IMR-90 (cell line): ENCODE measurements around the gene GAREM1. TPM values are rescaled to one million over a fixed set of nuclear protein-coding genes. Genes with fewer than 3 reads are reported as not detected.

ENCODE experiments used
- ATAC-seq: fragments of 200-7000 bp; cut with Tn5 transposase; 2 replicates; pipeline ENCODE4 v1.9.1; 2020; ENCODE audit warnings: low read depth, mild to moderate bottlenecking, moderate library complexity
- BruUV-seq: library from RNA; stranded (reverse); fragments of 400-500 nt; replicated peaks from 2 replicates; lab custom pipeline; 2021; lab: Mats Ljungman, UMichigan
- CTCF ChIA-PET: fragments of 300-600 bp; formaldehyde crosslinking; extraction: SDS; loops from one replicate; lab custom pipeline; 2021; ENCODE audit warnings: antibody characterized with exemption; lab: Yijun Ruan, JAX
- POLR2A ChIA-PET: fragments of 300-600 bp; sonication (Branson Sonifier 250); formaldehyde crosslinking; loops from one replicate; lab custom pipeline; 2022; ENCODE audit warnings: antibody characterized with exemption; ENCODE audit not compliant: unreplicated experiment; lab: Charles Lee
- DNase-seq: peaks from one replicate; pipeline ENCODE4 v3.0.0; 2013
- H2AFZ ChIP-seq: replicated peaks from 2 replicates; pipeline ENCODE3; 2013; ENCODE audit warnings: low read length, mild to moderate bottlenecking; ENCODE audit not compliant: poor library complexity
- H2AK5ac ChIP-seq: 2 replicates; pipeline ENCODE4 v1.6.1; 2013; ENCODE audit warnings: low read depth, low read length, inconsistent platforms
- H2AK9ac ChIP-seq: replicated peaks from 2 replicates; pipeline ENCODE3; 2013; ENCODE audit warnings: mild to moderate bottlenecking, low read depth, low read length, moderate library complexity; ENCODE audit not compliant: poor library complexity
- H2BK120ac ChIP-seq: 2 replicates; pipeline ENCODE4 v1.6.1; 2013; ENCODE audit warnings: low read depth, low read length, inconsistent platforms
- H2BK15ac ChIP-seq: 3 replicates; pipeline ENCODE4 v1.6.1; 2013; ENCODE audit warnings: low read depth, low read length, inconsistent platforms
- H2BK20ac ChIP-seq: 2 replicates; pipeline ENCODE4 v1.6.1; 2013; ENCODE audit warnings: low read depth, mild to moderate bottlenecking, inconsistent platforms, low read length, moderate library complexity
- H2BK5ac ChIP-seq: 2 replicates; pipeline ENCODE4 v1.6.1; 2013; ENCODE audit warnings: mild to moderate bottlenecking, low read depth, low read length, inconsistent platforms; ENCODE audit not compliant: poor library complexity, severe bottlenecking
- H3K14ac ChIP-seq: replicated peaks from 2 replicates; pipeline ENCODE4 v1.6.1; 2013; ENCODE audit warnings: low read depth, low read length, inconsistent platforms
- H3K18ac ChIP-seq: 2 replicates; pipeline ENCODE4 v1.6.1; 2013; ENCODE audit warnings: low read depth, low read length, control low read depth
- H3K23ac ChIP-seq: 2 replicates; pipeline ENCODE4 v1.6.1; 2013; ENCODE audit warnings: low read depth, low read length, inconsistent platforms
- H3K27ac ChIP-seq: 2 replicates; pipeline ENCODE4 v1.5.1; 2013; ENCODE audit warnings: mild to moderate bottlenecking, control low read depth, low read length; ENCODE audit not compliant: insufficient read depth
- H3K27me3 ChIP-seq: 2 replicates; pipeline ENCODE4 v1.6.1; 2013; ENCODE audit warnings: low read length; ENCODE audit not compliant: control insufficient read depth, insufficient read depth
- H3K36me3 ChIP-seq: 2 replicates; pipeline ENCODE4 v1.6.1; 2013; ENCODE audit warnings: low read length, mixed read lengths; ENCODE audit not compliant: control insufficient read depth, insufficient read depth
- H3K4ac ChIP-seq: 2 replicates; pipeline ENCODE4 v1.6.1; 2013; ENCODE audit warnings: low read depth, low read length, inconsistent platforms
- H3K4me1 ChIP-seq: 2 replicates; pipeline ENCODE4 v1.6.1; 2013; ENCODE audit warnings: low read length, mixed read lengths; ENCODE audit not compliant: control insufficient read depth, insufficient read depth
- H3K4me2 ChIP-seq: 2 replicates; pipeline ENCODE4 v1.6.1; 2013; ENCODE audit warnings: low read depth, mild to moderate bottlenecking, control low read depth, low read length, moderate library complexity
- H3K4me3 ChIP-seq: 2 replicates; pipeline ENCODE4 v1.5.1; 2013; ENCODE audit warnings: low read depth, mild to moderate bottlenecking, control low read depth, low read length, moderate library complexity; ENCODE audit not compliant: insufficient read depth
- H3K56ac ChIP-seq: 2 replicates; pipeline ENCODE4 v1.6.1; 2013; ENCODE audit warnings: low read length, inconsistent platforms; ENCODE audit not compliant: insufficient read depth; ENCODE audit errors: extremely low read depth
- H3K79me1 ChIP-seq, 2 experiments: 2 replicates each; pipeline ENCODE4 v1.6.1; 2013; ENCODE audit warnings: low read length in 2 of 2, inconsistent platforms in 1 of 2, low read depth in 1 of 2
- H3K9ac ChIP-seq: 2 replicates; pipeline ENCODE4 v1.6.1; 2013; ENCODE audit warnings: low read depth, low read length, control low read depth
- H3K9me1 ChIP-seq: 2 replicates; pipeline ENCODE4 v1.6.1; 2013; ENCODE audit warnings: low read length, inconsistent platforms; ENCODE audit not compliant: insufficient read depth
- H3K9me3 ChIP-seq: 2 replicates; pipeline ENCODE4 v1.6.1; 2013; ENCODE audit warnings: low read length; ENCODE audit not compliant: control insufficient read depth, insufficient read depth
- H4K20me1 ChIP-seq: 2 replicates; pipeline ENCODE4 v1.6.1; 2013; ENCODE audit warnings: low read length, inconsistent platforms; ENCODE audit not compliant: insufficient read depth
- H4K5ac ChIP-seq: 2 replicates; pipeline ENCODE4 v1.6.1; 2013; ENCODE audit warnings: mild to moderate bottlenecking, low read depth, low read length, control low read depth
- H4K8ac ChIP-seq, 2 experiments: 2 replicates each; pipeline ENCODE4 v1.6.1; 2013; ENCODE audit warnings: low read depth in 2 of 2, low read length in 2 of 2, control low read depth in 1 of 2, inconsistent platforms in 1 of 2
- H4K91ac ChIP-seq: 2 replicates; pipeline ENCODE4 v1.6.1; 2013; ENCODE audit warnings: low read depth, low read length, inconsistent platforms; ENCODE audit not compliant: insufficient read depth
- BHLHE40 ChIP-seq: fragments of 150-350 bp; IDR thresholded peaks from 2 replicates; pipeline ENCODE4 v1.6.1; 2016; ENCODE audit warnings: mild to moderate bottlenecking, low read depth, low read length
- CEBPB ChIP-seq: IDR thresholded peaks from 2 replicates; pipeline ENCODE4 v1.6.1; 2012; ENCODE audit warnings: low read depth, low read length, improper control_type of control experiment
- CHD1 ChIP-seq: IDR thresholded peaks from 2 replicates; pipeline ENCODE4 v1.6.1; 2012; ENCODE audit warnings: low read depth, low read length, improper control_type of control experiment
- CTCF ChIP-seq: conservative IDR thresholded peaks from 2 replicates; pipeline ENCODE4 v1.5.1; 2012; ENCODE audit warnings: mild to moderate bottlenecking, low read depth, low read length, improper control_type of control experiment
- ELK1 ChIP-seq: fragments of 150-350 bp; IDR thresholded peaks from 2 replicates; pipeline ENCODE4 v1.6.1; 2016; ENCODE audit warnings: low read depth, mild to moderate bottlenecking, low read length, moderate library complexity, borderline replicate concordance
- FOS ChIP-seq: fragments of 150-350 bp; IDR thresholded peaks from 2 replicates; pipeline ENCODE4 v1.6.1; 2016; ENCODE audit warnings: low read depth, low read length
- MAFK ChIP-seq: IDR thresholded peaks from 2 replicates; pipeline ENCODE4 v1.6.1; 2012; ENCODE audit warnings: low read depth, low read length, improper control_type of control experiment
- MAZ ChIP-seq: IDR thresholded peaks from 2 replicates; pipeline ENCODE4 v1.6.1; 2012; ENCODE audit warnings: low read depth, mild to moderate bottlenecking, low read length, improper control_type of control experiment, moderate library complexity, borderline replicate concordance
- MXI1 ChIP-seq: IDR thresholded peaks from 2 replicates; pipeline ENCODE4 v1.6.1; 2012; ENCODE audit warnings: low read depth, mild to moderate bottlenecking, low read length, moderate library complexity, borderline replicate concordance
- NFE2L2 ChIP-seq: fragments of 150-350 bp; IDR thresholded peaks from 2 replicates; pipeline ENCODE4 v1.6.1; 2016; ENCODE audit warnings: low read depth, mild to moderate bottlenecking, low read length
- POLR2A ChIP-seq: IDR thresholded peaks from 2 replicates; pipeline ENCODE4 v1.6.1; 2012; ENCODE audit warnings: mild to moderate bottlenecking, low read depth, low read length
- RAD21 ChIP-seq: IDR thresholded peaks from 2 replicates; pipeline ENCODE4 v1.6.1; 2012; ENCODE audit warnings: low read length, improper control_type of control experiment
- RCOR1 ChIP-seq: IDR thresholded peaks from 2 replicates; pipeline ENCODE4 v1.6.1; 2012; ENCODE audit warnings: mild to moderate bottlenecking, low read length, improper control_type of control experiment; ENCODE audit not compliant: insufficient replicate concordance
- RFX5 ChIP-seq: IDR thresholded peaks from 2 replicates; pipeline ENCODE4 v1.8.0; 2012; ENCODE audit warnings: low read depth, mild to moderate bottlenecking, low read length, moderate library complexity
- SMC3 ChIP-seq: fragments of 150-350 bp; IDR thresholded peaks from 2 replicates; pipeline ENCODE4 v1.6.1; 2016; ENCODE audit warnings: low read depth, mild to moderate bottlenecking, antibody characterized with exemption, low read length, moderate library complexity
- USF2 ChIP-seq: fragments of 150-350 bp; IDR thresholded peaks from 2 replicates; pipeline ENCODE4 v1.6.1; 2017; ENCODE audit warnings: mild to moderate bottlenecking, antibody characterized with exemption, low read length, low read depth
- dilution Hi-C: fragments of 300-500 bp; cut with HindIII; formaldehyde crosslinking; loops from one replicate; pipeline ENCODE4 v1.14.3; 2018; ENCODE audit warnings: low sequenced_read_pairs; ENCODE audit not compliant: unreplicated experiment
- in situ Hi-C: fragments of 300-500 bp; cut with MboI; formaldehyde crosslinking; loops from 3 replicates; pipeline ENCODE4 v1.14.3; 2019; ENCODE audit warnings: low sequenced_read_pairs, inconsistent platforms, mixed read lengths
- intact Hi-C: fragments of 100-400 bp; cut with micrococcal nuclease; formaldehyde crosslinking; loops from 2 replicates; pipeline ENCODE4 v1.10.0; 2022
- polyA plus RNA-seq, 3 experiments: library from polyadenylated mRNA; depleted of rRNA; stranded (reverse); fragments of >200 nt; gene quantifications; 2 replicates each; pipeline ENCODE4 v1.2.3, GENCODE V29; 2012; ENCODE audit warnings: low replicate concordance in 1 of 3
- total RNA-seq: library from RNA; depleted of rRNA; stranded (reverse); fragments of >200 nt; gene quantifications from 2 replicates; pipeline ENCODE4 v1.2.3, GENCODE V29; 2012

GAREM1 gene
- total and polyA plus RNA-seq, 2 of the 4 experiments (the other 2 are of a cell fraction): 1.4 to 2.3 TPM

- Histone ChIP-seq H3K4me2 (no peak overlapping the region), H2BK5ac (no peak overlapping the region), H2AK5ac (no peak overlapping the region), H3K9me3 (no peaks in the 10 kb centered on the region), H2BK120ac (no peak overlapping the region), H3K79me1 (no peaks in the 10 kb centered on the region), H3K9me1 (no peaks in the 10 kb centered on the region), H2BK20ac (no peak overlapping the region), H3K36me3 (no peaks in the 10 kb centered on the region), H2AFZ (no peak overlapping the region), H3K23ac (no peak overlapping the region), H3K4me1 (no peaks in the 10 kb centered on the region), H4K8ac (no peak overlapping the region), H3K18ac (no peak overlapping the region), H3K56ac (no peak overlapping the region), H4K5ac (no peak overlapping the region), H2AK9ac (no peak overlapping the region), H3K4me3 (no peak overlapping the region), H3K4ac (no peak overlapping the region), H3K9ac (no peak overlapping the region), H3K14ac (no peak overlapping the region), H2BK15ac (no peak overlapping the region), H3K27me3 (no peaks in the 10 kb centered on the region), H4K91ac (no peak overlapping the region), H3K27ac (no peak overlapping the region), H4K20me1 (no peaks in the 10 kb centered on the region)
- ChIA-PET CTCF (interaction anchor here (1.7 kb wide), 1 partner anchor 11 kb away, joined by 6 read pairs; no protein-coding TSS in a partner anchor), POLR2A (no interaction called here)
- TF ChIP-seq RAD21 (no peak), BHLHE40 (no peak), SMC3 (no peak), CTCF (no peak), RCOR1 (no peak), MAFK (no peak), MAZ (no peak), FOS (no peak), CHD1 (no peak), CEBPB (no peak), POLR2A (no peak), NFE2L2 (no peak), ELK1 (no peak), RFX5 (no peak), MXI1 (no peak), USF2 (no peak)
- no TSS peak for BruUV-seq
- in situ Hi-C loops: no loop called here
- intact Hi-C loops: no loop called here
- dilution Hi-C loops: loop anchor here (25.0 kb wide), 1 partner anchor 164 kb away; no protein-coding TSS in a partner anchor
- ATAC-seq (no peak), DNase-seq (no peak)
Measured at GRCh38 chr18:32450874-32451273, 19.8 kb downstream of the GAREM1 start.
